ENCODE measurements around the gene GNB1. TPM values are rescaled to one million over a fixed set of nuclear protein-coding genes. Genes with fewer than 3 reads are reported as not detected.

The GNB1 gene
- total and polyA plus RNA-seq, 10 of the 15 experiments (the other 5 are each of a cell fraction or from before 2014, with no cell fraction given) = 23.0 to 392 (median 93.9) TPM

GRCh38 chr1:1906185-1907097, 15.6 kb upstream of the GNB1 start:
- in situ Hi-C loops (cut with MboI) (loop anchor here (10.0 kb wide), 1 partner anchor 122 kb away; no protein-coding TSS in a partner anchor), intact Hi-C loops (cut with micrococcal nuclease; ENCODE audit: unreplicated experiment) (loop anchor here (1.0 to 5.0 kb wide), 3 partner anchors 79 to 126 kb away; no protein-coding TSS in a partner anchor)
- Histone ChIP-seq H3K4me3 (no peak overlapping the region), H4K20me1 (ENCODE audit: control insufficient read depth, insufficient read depth) (no peaks in the 10 kb centered on the region), H3K79me2 (ENCODE audit: control insufficient read depth, insufficient read depth, low read length) (no peaks in the 10 kb centered on the region), H3K27ac (ENCODE audit: control insufficient read depth, insufficient read depth) (no peak overlapping the region), H3K9me3 (replicated peaks; ENCODE audit: control insufficient read depth, insufficient read depth, low read length) (no peaks in the 10 kb centered on the region; the same call in 2 of the 3 replicates), H2AFZ (ENCODE audit: control insufficient read depth, low read depth, low read length) (peak overlapping the region; percentile 12; the same call in 1 of the 2 replicates), H3K9ac (ENCODE audit: control insufficient read depth, insufficient read depth, low read length) (no peak overlapping the region), H3K27me3 (replicated peaks in 1 of 2; ENCODE audit: control insufficient read depth in 2 of 2, insufficient read depth in 2 of 2, low read length in 1 of 2) (no peaks in the 10 kb centered on the region), H3K4me1 (ENCODE audit: control insufficient read depth, insufficient read depth, low read length) (peaks cover 22% of the 10 kb centered on the region), H3K4me2 (ENCODE audit: control insufficient read depth, insufficient read depth) (no peak overlapping the region), H3K36me3 (ENCODE audit: control insufficient read depth in 2 of 2, insufficient read depth in 2 of 2, low read length in 1 of 2) (no peaks in the 10 kb centered on the region)
- SMC1A ChIA-PET (ENCODE audit: uncharacterized antibody, unreplicated experiment) = interaction anchor here (0.8 to 3.8 kb wide), 18 partner anchors 9 to 292 kb away, joined by 3 to 15 read pairs (median 4); partner anchors contain the start of gene MIB2
- RAD21 ChIA-PET (ENCODE audit: unreplicated experiment) = interaction anchor here (0.9 to 5.1 kb wide), 14 partner anchors 9 to 130 kb away, joined by 3 to 33 read pairs (median 4); no protein-coding TSS in a partner anchor
- no TSS peak for BruUV-seq (replicated peaks)
- CTCF ChIA-PET = interaction anchor here (0.5 to 3.2 kb wide), 31 partner anchors 10 to 905 kb away, joined by 3 to 26 read pairs (median 6); no protein-coding TSS in a partner anchor
- ATAC-seq (peak; percentile 74), FAIRE-seq (peak; percentile 98), DNase-seq (ENCODE audit: low read depth, low spot score) (no peak)
- WGBS (ENCODE audit: insufficient coverage, insufficient replicate concordance, low lambda C conversion rate, missing lambda C conversion rate) = 16% methylated on average over 15 of the region's 15 CpGs
- POLR2A ChIA-PET = interaction anchor here (0.5 to 1.7 kb wide), 4 partner anchors 123 to 395 kb away, joined by 3 to 7 read pairs (median 4); no protein-coding TSS in a partner anchor
- TF ChIP-seq BCLAF1 (IDR thresholded peaks at IDR 0.05) = no peak
- TF ChIP-seq NBN (IDR thresholded peaks at IDR 0.05) = peak; percentile 72; the same call in 1 of the 2 replicates
- TF ChIP-seq ELK1 (IDR thresholded peaks at IDR 0.05; ENCODE audit: low read depth, low read length) = 0 out of 2 replicates have a peak, but pooled peaks have one; percentile 19
- peak; percentile 54; the same call in 1 of the 2 replicates for TF ChIP-seq MXI1 (IDR thresholded peaks at IDR 0.05; ENCODE audit: low read depth, low read length)
- 0 out of 2 replicates have a peak, but pooled peaks have one; percentile 28 for TF ChIP-seq EED (IDR thresholded peaks at IDR 0.05; ENCODE audit: low read depth)
- peak; percentile 89 for TF ChIP-seq SMARCA5 (IDR thresholded peaks at IDR 0.05)
- peak; percentile 96 for TF ChIP-seq RAD21 (IDR thresholded peaks at IDR 0.05; ENCODE audit: insufficient read depth, low read depth, low read length)
- TF ChIP-seq SUPT20H (IDR thresholded peaks at IDR 0.05; ENCODE audit: borderline replicate concordance, control insufficient read depth, low read depth, low read length) = no peak
- peak; percentile 25; the same call in 1 of the 2 replicates for TF ChIP-seq IKZF1 (conservative IDR thresholded peaks at IDR 0.05)
- peak; percentile 50; the same call in 1 of the 2 replicates for TF ChIP-seq YY1 (IDR thresholded peaks at IDR 0.05; ENCODE audit: low read depth, low read length)
- TF ChIP-seq USF2 (IDR thresholded peaks at IDR 0.05; ENCODE audit: borderline replicate concordance, low read depth, low read length) = no peak
- TF ChIP-seq SMAD5 (IDR thresholded peaks at IDR 0.05; ENCODE audit: low read depth) = no peak
- TF ChIP-seq CTCF (IDR thresholded peaks at IDR 0.05 in 2 of 3, conservative IDR thresholded peaks at IDR 0.05 in 1 of 3; ENCODE audit: control insufficient read depth in 2 of 3, extremely low read depth in 1 of 3, insufficient read depth in 1 of 3, low read depth in 3 of 3, low read length in 3 of 3) = peak; percentile 93 to 97 (median 95)
- peak; percentile 69 for TF ChIP-seq NR2F1 (conservative IDR thresholded peaks at IDR 0.05)

Data from GM12878 (cell line).